Endothelial cell of umbilical vein (primary cell): ENCODE data around the gene ACVR2B. TPM values are rescaled to one million over a fixed set of nuclear protein-coding genes. Genes with fewer than 3 reads are reported as not detected.

Experiments used
- BruUV-seq: library from RNA; stranded (reverse); fragments of 400-500 nt; replicated peaks from 2 replicates; lab custom pipeline; 2021; lab: Mats Ljungman, UMichigan
- CTCF ChIA-PET: fragments of 300-600, 350-600 bp; sonication (Branson Sonifier 250); formaldehyde crosslinking; loops from one replicate; lab custom pipeline; 2021; ENCODE audit warnings: antibody characterized with exemption, inconsistent platforms; lab: Charles Lee
- POLR2A ChIA-PET: fragments of 300-600, 350-600 bp; sonication (Branson Sonifier 250); formaldehyde crosslinking; loops from one replicate; lab custom pipeline; 2021; ENCODE audit warnings: antibody characterized with exemption, inconsistent platforms; lab: Charles Lee
- DNase-seq: peaks from one replicate; pipeline ENCODE4 v3.0.0-alpha.2; 2011; ENCODE audit warnings: low read depth, low spot score
- FAIRE-seq: peaks from 2 replicates; lab custom pipeline; 2011; peaks lifted over from hg19 to GRCh38; lab: Jason Lieb, UNC
- H2AFZ ChIP-seq: 2 replicates; pipeline ENCODE4 v1.6.0; 2012; ENCODE audit warnings: low read depth, low read length, control low read depth, inconsistent platforms
- H3K27ac ChIP-seq: 2 replicates; pipeline ENCODE4 v1.5.1; 2011; ENCODE audit warnings: low read depth, mild to moderate bottlenecking, control low read depth, low read length, moderate library complexity; ENCODE audit not compliant: insufficient read depth
- H3K27me3 ChIP-seq, 2 experiments: 2 replicates each; pipeline versions ENCODE4 v1.6.0 to v1.6.1; 2011; ENCODE audit warnings: low read length in 2 of 2, mixed read lengths in 1 of 2; ENCODE audit not compliant: control insufficient read depth in 2 of 2, insufficient read depth in 2 of 2
- H3K36me3 ChIP-seq, 2 experiments: 2 replicates in 1 of 2; 3 replicates in 1 of 2; pipeline ENCODE4 v1.5.1; 2011; ENCODE audit warnings: low read length in 2 of 2, mild to moderate bottlenecking in 1 of 2, moderate library complexity in 1 of 2; ENCODE audit not compliant: control insufficient read depth in 2 of 2, insufficient read depth in 2 of 2; ENCODE audit errors: extremely low read depth in 1 of 2
- H3K4me1 ChIP-seq: 3 replicates; pipeline ENCODE4 v1.5.1; 2011; ENCODE audit warnings: mild to moderate bottlenecking, low read length; ENCODE audit not compliant: control insufficient read depth, insufficient read depth; ENCODE audit errors: extremely low read depth
- H3K4me2 ChIP-seq: 2 replicates; pipeline ENCODE4 v1.6.1; 2011; ENCODE audit warnings: low read length, control low read depth, mixed read lengths; ENCODE audit not compliant: insufficient read depth
- H3K4me3 ChIP-seq, 3 experiments: fragments of 200-600 bp in 1 of 3; sonication (generic), shearing (Covaris generic) in 1 of 3; replicated peaks in 1 of 3; 2 replicates each; pipeline ENCODE4 v1.5.1; 2011 to 2016; ENCODE audit warnings: control low read depth in 3 of 3, low read length in 3 of 3, mild to moderate bottlenecking in 2 of 3, inconsistent platforms in 1 of 3, low read depth in 1 of 3, moderate library complexity in 1 of 3; ENCODE audit not compliant: insufficient read depth in 1 of 3
- H3K79me2 ChIP-seq: 2 replicates; pipeline ENCODE4 v1.6.0; 2012; ENCODE audit warnings: low read length, inconsistent platforms; ENCODE audit not compliant: control insufficient read depth, insufficient read depth
- H3K9ac ChIP-seq: replicated peaks from 2 replicates; pipeline ENCODE3; 2011; ENCODE audit warnings: low read length, control low read depth; ENCODE audit not compliant: insufficient read depth; ENCODE audit errors: extremely low read depth
- H3K9me1 ChIP-seq: replicated peaks from 3 replicates; pipeline ENCODE4 v1.6.0; 2011; ENCODE audit warnings: mild to moderate bottlenecking, low read length; ENCODE audit not compliant: control insufficient read depth, insufficient read depth; ENCODE audit errors: extremely low read depth
- H3K9me3 ChIP-seq: replicated peaks from 2 replicates; pipeline ENCODE4 v1.5.1; 2012; ENCODE audit warnings: low read length, inconsistent platforms; ENCODE audit not compliant: control insufficient read depth, insufficient read depth
- H4K20me1 ChIP-seq: replicated peaks from 2 replicates; pipeline ENCODE3; 2011; ENCODE audit warnings: mild to moderate bottlenecking, low read length; ENCODE audit not compliant: control insufficient read depth, insufficient read depth; ENCODE audit errors: extremely low read depth
- EZH2 ChIP-seq: IDR thresholded peaks from 2 replicates; pipeline ENCODE4 v1.6.1; 2012; ENCODE audit warnings: borderline replicate concordance, low read depth, mild to moderate bottlenecking, moderate library complexity, low read length, inconsistent platforms; ENCODE audit not compliant: severe bottlenecking
- FOS ChIP-seq: IDR thresholded peaks from 2 replicates; pipeline ENCODE4 v1.6.1; 2011; ENCODE audit warnings: mild to moderate bottlenecking, low read length, moderate library complexity, borderline replicate concordance; ENCODE audit not compliant: insufficient read depth
- GATA2 ChIP-seq: IDR thresholded peaks from 2 replicates; pipeline ENCODE4 v1.7.0; 2011; ENCODE audit warnings: low read depth, mild to moderate bottlenecking, moderate library complexity, mixed read lengths, low read length; ENCODE audit not compliant: insufficient read length, insufficient read depth
- JUN ChIP-seq: IDR thresholded peaks from 2 replicates; pipeline ENCODE4 v1.6.1; 2011; ENCODE audit warnings: borderline replicate concordance, low read depth; ENCODE audit not compliant: insufficient read length, insufficient read depth
- MYC ChIP-seq: IDR thresholded peaks from one replicate; pipeline ENCODE4 v1.6.1; 2011; ENCODE audit warnings: mild to moderate bottlenecking, low read depth, low read length
- POLR2A ChIP-seq: IDR thresholded peaks from 2 replicates; pipeline ENCODE4 v1.6.1; 2012; ENCODE audit warnings: low read depth, mild to moderate bottlenecking, control low read depth, low read length
- POLR2AphosphoS5 ChIP-seq: IDR thresholded peaks from 2 replicates; pipeline ENCODE4 v1.6.1; 2012; ENCODE audit warnings: low read depth, mild to moderate bottlenecking, control low read depth, low read length, moderate library complexity; ENCODE audit not compliant: insufficient read depth
- dilution Hi-C: fragments of 300-500 bp; cut with MboI; formaldehyde crosslinking; loops from one replicate; pipeline ENCODE4 v1.15.0; 2019; ENCODE audit warnings: low sequenced_read_pairs; ENCODE audit not compliant: extremely low pct_ligation_motif_present
- intact Hi-C: fragments of 100-400 bp; cut with micrococcal nuclease; formaldehyde crosslinking; loops from one replicate; pipeline ENCODE4 v1.10.0; 2022
- polyA plus RNA-seq, 4 experiments: library from polyadenylated mRNA; depleted of rRNA in 3 of 4; stranded (reverse) in 3 of 4; unstranded in 1 of 4; fragments of >200 nt; gene quantifications; 2 replicates each; pipeline versions ENCODE4 v1.2.1 to v1.2.3, GENCODE V29; 2011 to 2012; ENCODE audit warnings: missing spikeins in 1 of 4
- total RNA-seq: library from RNA; stranded (reverse); gene quantifications from 2 replicates; pipeline ENCODE4 v1.2.3, GENCODE V29; 2021
- TF ChIP-seq, protein P1 (sequence below): IDR thresholded peaks from 2 replicates; pipeline ENCODE4 v1.6.1; 2011; ENCODE audit not compliant: insufficient read depth, insufficient read length
- TF ChIP-seq, protein P2 (sequence below), 2 donors: IDR thresholded peaks; 1 replicate in 1 of 2; 2 replicates in 1 of 2; pipeline ENCODE4 v1.5.1; 2011; ENCODE audit warnings: low read length in 2 of 2, mild to moderate bottlenecking in 2 of 2, moderate library complexity in 2 of 2, control low read depth in 1 of 2, inconsistent platforms in 1 of 2, low read depth in 1 of 2; ENCODE audit not compliant: insufficient read depth in 1 of 2; ENCODE audit errors: extremely low read depth in 1 of 2

ACVR2B gene
- total and polyA plus RNA-seq, 2 donors (not counting 3 experiments of a cell fraction or from before 2014, with no cell fraction given): 2.0 to 4.9 TPM

DNA sequence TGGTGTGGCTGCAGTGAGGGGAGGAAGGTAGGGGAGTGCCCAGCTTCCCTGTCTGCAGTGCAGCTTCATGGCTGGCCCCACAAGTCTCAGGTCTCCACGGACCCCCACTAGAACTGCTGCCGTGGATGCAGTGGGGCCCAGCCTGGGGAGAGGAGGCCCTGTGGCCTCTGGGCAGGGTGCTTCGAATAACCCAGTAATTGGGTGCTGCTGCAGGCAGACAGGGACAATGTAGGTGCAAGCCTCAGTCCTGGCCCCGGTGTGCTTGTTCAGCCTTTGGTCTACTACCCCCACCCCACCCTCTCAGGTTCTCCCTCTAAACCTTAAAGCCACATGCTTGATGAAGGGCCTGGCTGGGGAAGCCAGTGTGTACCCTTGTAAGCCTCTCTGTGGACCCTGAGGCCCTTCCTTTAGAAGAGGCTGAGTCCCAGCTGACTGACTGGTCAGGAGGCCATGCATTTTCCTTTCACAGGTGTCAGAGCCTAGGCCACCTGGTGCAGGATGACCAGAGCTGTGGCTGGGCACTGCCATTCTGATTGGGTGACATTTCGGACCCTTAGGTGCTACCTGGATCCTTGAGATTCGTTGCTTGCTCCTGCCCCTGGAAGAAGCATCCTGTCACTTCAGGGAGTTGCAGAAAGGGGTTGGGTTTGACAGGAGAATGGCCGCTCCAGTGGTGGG, 21.4 kb downstream of the ACVR2B start:
- H3K36me3 ChIP-seq: no peaks in the 10 kb centered on the region
- no peak for FAIRE-seq

More for the DNA sequence above, 21.4 kb downstream of the ACVR2B start:
- Histone ChIP-seq H3K9me3 (no peaks in the 10 kb centered on the region), H3K9ac (no peak overlapping the region), H3K4me1 (no peaks in the 10 kb centered on the region), H3K79me2 (no peaks in the 10 kb centered on the region), H3K9me1 (no peaks in the 10 kb centered on the region), H4K20me1 (no peaks in the 10 kb centered on the region), H3K27ac (no peak overlapping the region), H2AFZ (no peak overlapping the region), H3K4me3 (no peak overlapping the region), H3K4me2 (no peak overlapping the region), H3K27me3 (no peaks in the 10 kb centered on the region)
- TF ChIP-seq GATA2 (no peak), POLR2AphosphoS5 (no peak), JUN (no peak), MYC (no peak), POLR2A (no peak), EZH2 (no peak), FOS (no peak)
- TF ChIP-seq, protein P1, sequence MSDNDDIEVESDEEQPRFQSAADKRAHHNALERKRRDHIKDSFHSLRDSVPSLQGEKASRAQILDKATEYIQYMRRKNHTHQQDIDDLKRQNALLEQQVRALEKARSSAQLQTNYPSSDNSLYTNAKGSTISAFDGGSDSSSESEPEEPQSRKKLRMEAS: no peak
- TF ChIP-seq, protein P2, sequence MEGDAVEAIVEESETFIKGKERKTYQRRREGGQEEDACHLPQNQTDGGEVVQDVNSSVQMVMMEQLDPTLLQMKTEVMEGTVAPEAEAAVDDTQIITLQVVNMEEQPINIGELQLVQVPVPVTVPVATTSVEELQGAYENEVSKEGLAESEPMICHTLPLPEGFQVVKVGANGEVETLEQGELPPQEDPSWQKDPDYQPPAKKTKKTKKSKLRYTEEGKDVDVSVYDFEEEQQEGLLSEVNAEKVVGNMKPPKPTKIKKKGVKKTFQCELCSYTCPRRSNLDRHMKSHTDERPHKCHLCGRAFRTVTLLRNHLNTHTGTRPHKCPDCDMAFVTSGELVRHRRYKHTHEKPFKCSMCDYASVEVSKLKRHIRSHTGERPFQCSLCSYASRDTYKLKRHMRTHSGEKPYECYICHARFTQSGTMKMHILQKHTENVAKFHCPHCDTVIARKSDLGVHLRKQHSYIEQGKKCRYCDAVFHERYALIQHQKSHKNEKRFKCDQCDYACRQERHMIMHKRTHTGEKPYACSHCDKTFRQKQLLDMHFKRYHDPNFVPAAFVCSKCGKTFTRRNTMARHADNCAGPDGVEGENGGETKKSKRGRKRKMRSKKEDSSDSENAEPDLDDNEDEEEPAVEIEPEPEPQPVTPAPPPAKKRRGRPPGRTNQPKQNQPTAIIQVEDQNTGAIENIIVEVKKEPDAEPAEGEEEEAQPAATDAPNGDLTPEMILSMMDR (IDR thresholded peaks at IDR 0.05; ENCODE audit: extremely low read depth in 1 of 2, insufficient read depth in 1 of 2, low read depth in 1 of 2, low read length in 2 of 2): no peak
- intact Hi-C loops (loop anchor here (5.0 kb wide), 1 partner anchor 338 kb away; the partner anchor contains the start of genes ACAA1 and MYD88), dilution Hi-C loops (no loop called here)
- ChIA-PET POLR2A (no interaction called here), CTCF (no interaction called here)
- no peak for DNase-seq
- BruUV-seq: no TSS peak
